RWPE1 (cell line): ENCODE results near the gene SNAPIN.
"Not testable (repeated sequence)": the region's sequence is repeated elsewhere in the genome, so short reads cannot be mapped to it uniquely, and the experiment has no call there.

Experiments
- CTCF ChIA-PET: fragments of 350-600 bp; sonication (Branson Sonifier 250); formaldehyde crosslinking; extraction: SDS; loops from one replicate; lab custom pipeline; 2021; lab: Yijun Ruan, JAX
- POLR2A ChIA-PET: fragments of 400-600 bp; formaldehyde crosslinking; extraction: SDS; loops from one replicate; lab custom pipeline; 2020; ENCODE audit warnings: antibody characterized with exemption; ENCODE audit not compliant: low non-redundant PET; lab: Yijun Ruan, JAX
- DNase-seq: peaks from one replicate; pipeline ENCODE4 v3.0.0; 2012; ENCODE audit warnings: low spot score
- H3K27ac ChIP-seq: fragments of 450-650 bp; 2 replicates; pipeline ENCODE4 v1.5.1; 2017
- CTCF ChIP-seq: fragments of 450-650 bp; conservative IDR thresholded peaks from 2 replicates; pipeline ENCODE4 v1.5.1; 2017; ENCODE audit warnings: low read depth, mild to moderate bottlenecking

SNAPIN gene

GRCh38 chr1:153639280-153639679, 19.2 kb upstream of the SNAPIN start:
- H3K27ac ChIP-seq: no peak overlapping the region
- CTCF ChIA-PET: interaction anchor here (1.6 kb wide), 1 partner anchor 67 kb away, joined by 4 read pairs; no protein-coding TSS in a partner anchor
- POLR2A ChIA-PET: interaction anchor here (0.7 kb wide), 1 partner anchor 13 kb away, joined by 3 read pairs; no protein-coding TSS in a partner anchor
- no peak for TF ChIP-seq CTCF
- DNase-seq: no peak

- ChIA-PET CTCF (interaction anchor here (0.6 kb wide), 1 partner anchor 272 kb away, joined by 3 read pairs; no protein-coding TSS in a partner anchor), POLR2A (interaction anchor here (0.6 to 0.7 kb wide), 2 partner anchors 10 to 12 kb away, joined by 3 read pairs; no protein-coding TSS in a partner anchor)
- not testable (repeated sequence) for DNase-seq, H3K27ac ChIP-seq
Observed at GRCh38 chr1:153640213-153640612, 18.3 kb upstream of the SNAPIN start.

DNA sequence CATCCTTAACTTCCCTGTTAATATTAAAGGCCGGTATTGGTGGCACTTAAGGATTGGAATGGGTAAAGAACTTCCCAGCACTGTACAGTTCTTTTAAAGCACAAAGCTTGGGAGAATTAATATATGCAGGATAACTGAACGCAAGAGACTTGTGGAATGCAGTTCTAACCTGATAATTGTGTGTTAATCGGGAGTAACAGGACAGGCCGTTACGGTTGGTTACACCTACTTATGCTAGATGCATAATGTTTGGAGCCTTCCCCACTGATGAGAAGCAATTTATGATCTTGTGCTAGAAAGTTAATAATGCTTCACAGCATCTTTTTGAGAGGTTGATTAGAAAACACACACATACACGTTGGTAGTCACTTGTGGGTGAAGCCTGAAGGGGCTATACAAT, 17.6 kb upstream of the SNAPIN start:
- ChIA-PET POLR2A (no interaction called here), CTCF (no interaction called here)
- no peak for TF ChIP-seq CTCF
- no peak for DNase-seq
- no peak overlapping the region for H3K27ac ChIP-seq

DNA sequence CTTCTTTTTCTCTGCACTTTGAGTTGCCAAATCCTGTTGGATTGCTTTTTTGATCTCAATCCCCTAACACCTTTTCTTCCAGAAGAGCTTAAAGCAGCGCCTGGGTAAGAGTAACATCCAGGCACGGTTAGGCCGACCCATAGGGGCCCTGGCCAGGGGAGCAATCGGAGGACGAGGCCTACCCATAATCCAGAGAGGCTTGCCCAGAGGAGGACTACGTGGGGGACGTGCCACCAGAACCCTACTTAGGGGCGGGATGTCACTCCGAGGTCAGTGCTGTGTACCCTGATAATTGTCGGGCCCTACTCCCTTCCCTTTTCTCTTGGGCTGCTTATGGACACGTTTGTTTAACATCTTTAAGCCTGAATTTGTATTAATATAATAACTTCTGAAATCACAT, 16.3 kb upstream of the SNAPIN start:
- H3K27ac ChIP-seq: no peak overlapping the region
- DNase-seq: no peak
- ChIA-PET CTCF (no interaction called here), POLR2A (no interaction called here)
- TF ChIP-seq CTCF: no peak

DNA sequence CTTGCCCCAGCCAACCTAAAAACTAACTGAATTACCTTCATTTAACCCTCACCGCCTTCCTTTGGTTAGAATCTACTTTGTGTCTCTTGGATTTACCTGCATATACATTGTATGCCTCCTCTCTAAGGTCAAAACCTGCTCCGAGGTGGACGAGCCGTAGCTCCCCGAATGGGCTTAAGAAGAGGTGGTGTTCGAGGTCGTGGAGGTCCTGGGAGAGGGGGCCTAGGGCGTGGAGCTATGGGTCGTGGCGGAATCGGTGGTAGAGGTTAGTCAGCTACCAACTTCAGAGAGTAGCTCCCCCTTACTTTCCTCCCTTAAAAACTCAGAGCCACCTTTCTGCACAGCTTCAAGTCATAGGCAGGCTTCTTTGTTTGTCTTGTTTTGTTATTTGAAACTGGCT, 15.4 kb upstream of the SNAPIN start:
- CTCF ChIA-PET: interaction anchor here (1.2 kb wide), 1 partner anchor 133 kb away, joined by 3 read pairs; no protein-coding TSS in a partner anchor
- no peak overlapping the region for H3K27ac ChIP-seq
- no peak for TF ChIP-seq CTCF
- no peak for DNase-seq
- POLR2A ChIA-PET: interaction anchor here (0.7 kb wide), 1 partner anchor 8 kb away, joined by 3 read pairs; no protein-coding TSS in a partner anchor

DNA sequence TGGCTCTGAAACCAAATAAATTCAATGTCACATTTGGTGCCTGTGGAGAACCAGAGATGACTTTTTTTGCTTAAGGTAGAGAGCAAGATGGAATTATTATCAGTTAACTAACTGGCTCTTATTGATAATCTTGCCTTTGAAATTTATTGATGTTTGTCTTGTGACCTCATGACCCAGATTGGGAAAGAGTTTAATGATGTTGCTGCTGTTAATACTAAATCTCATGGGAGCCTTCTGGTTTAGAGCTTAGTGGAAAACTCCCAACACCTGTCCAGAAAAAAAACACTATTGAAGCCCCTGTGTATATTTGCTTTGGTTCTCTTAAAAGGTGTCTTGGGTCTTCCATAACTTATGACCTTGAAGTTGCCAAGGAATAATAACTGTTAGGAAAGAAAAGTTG, 14.7 kb upstream of the SNAPIN start:
- DNase-seq: no peak
- POLR2A ChIA-PET: no interaction called here
- H3K27ac ChIP-seq: no peak overlapping the region
- TF ChIP-seq CTCF: no peak
- CTCF ChIA-PET: interaction anchor here (0.6 to 1.2 kb wide), 4 partner anchors 71 to 343 kb away, joined by 3 to 4 read pairs (median 4); no protein-coding TSS in a partner anchor

DNA sequence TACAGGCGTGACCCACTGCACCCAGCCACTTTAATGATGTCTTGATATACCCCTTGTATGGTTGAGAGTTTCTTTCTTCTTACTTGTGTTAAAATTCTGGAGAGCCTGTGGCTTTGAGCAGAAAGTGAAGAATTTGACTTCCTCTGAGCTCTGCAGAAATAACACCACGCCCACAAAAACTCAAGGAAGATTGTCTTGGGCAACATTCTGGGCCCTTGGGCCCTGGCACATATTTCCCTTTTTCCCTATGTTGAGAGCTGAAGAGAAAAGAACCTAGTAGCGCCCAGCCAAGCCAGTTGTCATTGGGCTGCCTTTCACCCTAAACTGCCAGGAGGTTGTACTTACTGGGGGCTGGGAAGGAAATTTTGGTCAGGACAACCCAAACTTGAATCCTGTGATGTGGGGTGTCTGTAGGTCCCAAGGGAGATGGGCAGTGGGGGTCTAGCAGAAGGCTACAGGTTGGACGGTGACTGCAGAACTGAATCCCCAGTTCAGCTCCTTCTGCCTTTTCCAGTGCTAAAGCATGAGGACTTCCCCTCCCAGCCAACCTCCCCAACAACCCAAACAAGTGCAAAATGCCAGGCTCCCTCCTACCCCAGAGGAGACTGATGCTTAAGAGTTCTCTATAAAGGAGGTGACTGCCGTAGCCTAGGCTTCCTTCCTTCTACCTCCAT, 11.7 kb upstream of the SNAPIN start:
- CTCF ChIA-PET: no interaction called here
- DNase-seq: no peak

More for the DNA sequence above, 11.7 kb upstream of the SNAPIN start:
- H3K27ac ChIP-seq: peak overlapping the region; percentile 53
- no peak for TF ChIP-seq CTCF
- POLR2A ChIA-PET: no interaction called here
